NCI-H748 (cell line): ENCODE results near the gene RALGAPB.
A peak's percentile ranks its signal among the peaks of the same experiment; 100 is the strongest.
"Not testable (repeated sequence)": the region's sequence is repeated elsewhere in the genome, so short reads cannot be mapped to it uniquely, and the experiment has no call there.

ENCODE experiments used
- DNase-seq: peaks from one replicate; lab custom pipeline; 2025; ENCODE audit not compliant: unreplicated experiment; lab: John Stamatoyannopoulos, UW

The RALGAPB gene

DNA sequence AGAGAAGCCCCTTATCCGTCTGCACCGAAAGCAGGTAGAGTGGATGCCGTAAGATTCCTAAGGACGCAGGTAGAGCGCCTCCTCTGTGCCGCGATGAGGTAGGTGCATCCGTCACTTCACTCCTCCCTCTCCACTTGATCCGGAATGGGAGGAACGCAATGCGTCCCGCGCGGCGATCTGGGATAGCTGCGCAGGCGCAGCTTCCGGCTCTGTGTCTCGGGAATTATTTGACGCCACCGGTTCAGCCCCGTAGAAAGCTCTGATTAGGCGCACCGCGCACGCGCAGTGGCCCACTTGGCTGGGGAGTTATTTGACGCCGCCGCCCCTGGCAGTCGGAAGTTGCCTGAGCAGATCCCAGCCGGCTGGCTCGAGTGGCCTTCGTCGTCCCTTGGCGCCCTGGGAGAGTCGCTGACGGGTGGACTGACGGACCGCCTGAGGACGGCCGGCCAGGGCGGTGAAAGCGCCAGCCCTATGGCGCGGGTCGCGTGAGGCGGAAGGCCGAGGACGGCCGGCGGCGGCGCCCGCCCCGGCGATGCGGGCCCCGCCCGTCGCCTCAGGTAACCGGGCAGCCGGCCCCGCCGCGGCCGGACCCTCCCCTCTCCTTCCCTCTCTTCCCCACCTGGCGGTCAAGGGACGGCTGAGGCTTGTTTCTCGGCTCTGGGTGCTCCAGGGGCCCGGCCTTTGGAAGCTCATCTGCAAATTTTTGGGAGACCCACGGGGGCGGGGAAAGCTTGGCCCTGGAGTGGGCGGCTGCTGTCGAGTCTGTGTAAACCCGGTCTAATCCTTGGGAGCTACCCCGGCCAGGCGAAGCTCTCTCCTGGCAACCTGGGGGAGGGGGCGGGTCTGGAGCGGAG, at the start of gene RALGAPB:
Gene RALGAPB, plus strand, starts transcription at position 331 of the 854 bp plus-strand sequence. CDS start 15,590 bp downstream, outside the sequence.
- DNase-seq, result peak; percentile 99

DNA sequence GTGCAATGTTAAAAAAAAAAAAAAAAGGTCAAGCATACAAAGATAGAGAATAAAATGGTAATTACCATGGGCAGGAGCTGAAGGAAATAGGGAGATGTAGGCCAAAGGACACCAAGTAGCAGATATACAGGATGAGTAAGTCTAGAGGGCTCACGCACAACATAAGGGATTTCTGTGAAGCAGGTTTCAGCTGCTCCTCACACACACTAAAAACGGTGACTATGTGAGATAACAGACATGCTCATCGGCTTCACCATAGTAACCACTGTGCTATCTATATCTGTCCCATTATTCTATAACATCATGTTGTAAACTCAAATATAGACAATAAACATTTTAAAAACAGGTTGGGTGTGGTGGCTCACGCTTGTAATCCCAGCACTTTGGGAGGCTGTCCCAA, 49.1 kb upstream of the RALGAPB start:
- no peak for DNase-seq

DNA sequence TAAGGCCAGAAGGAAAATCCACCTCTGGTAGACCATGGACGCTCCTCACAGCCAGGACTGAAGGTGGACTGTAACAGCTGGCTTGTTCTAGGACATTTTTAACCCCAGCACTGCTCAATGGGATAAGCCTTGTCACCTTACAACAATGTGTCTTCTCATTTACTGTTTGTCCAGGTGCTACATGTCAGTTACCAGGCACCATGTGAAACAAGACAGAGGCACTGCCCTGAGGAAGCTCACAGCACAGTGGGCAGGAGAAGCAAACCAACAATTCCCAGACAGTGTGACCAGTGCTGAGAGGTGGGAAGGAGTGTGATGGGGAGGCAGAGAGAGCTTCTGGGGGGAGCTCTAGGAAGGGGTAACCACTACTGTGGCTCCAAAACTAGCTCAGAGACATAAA, 48.2 kb upstream of the RALGAPB start:
- DNase-seq, result no peak

DNA sequence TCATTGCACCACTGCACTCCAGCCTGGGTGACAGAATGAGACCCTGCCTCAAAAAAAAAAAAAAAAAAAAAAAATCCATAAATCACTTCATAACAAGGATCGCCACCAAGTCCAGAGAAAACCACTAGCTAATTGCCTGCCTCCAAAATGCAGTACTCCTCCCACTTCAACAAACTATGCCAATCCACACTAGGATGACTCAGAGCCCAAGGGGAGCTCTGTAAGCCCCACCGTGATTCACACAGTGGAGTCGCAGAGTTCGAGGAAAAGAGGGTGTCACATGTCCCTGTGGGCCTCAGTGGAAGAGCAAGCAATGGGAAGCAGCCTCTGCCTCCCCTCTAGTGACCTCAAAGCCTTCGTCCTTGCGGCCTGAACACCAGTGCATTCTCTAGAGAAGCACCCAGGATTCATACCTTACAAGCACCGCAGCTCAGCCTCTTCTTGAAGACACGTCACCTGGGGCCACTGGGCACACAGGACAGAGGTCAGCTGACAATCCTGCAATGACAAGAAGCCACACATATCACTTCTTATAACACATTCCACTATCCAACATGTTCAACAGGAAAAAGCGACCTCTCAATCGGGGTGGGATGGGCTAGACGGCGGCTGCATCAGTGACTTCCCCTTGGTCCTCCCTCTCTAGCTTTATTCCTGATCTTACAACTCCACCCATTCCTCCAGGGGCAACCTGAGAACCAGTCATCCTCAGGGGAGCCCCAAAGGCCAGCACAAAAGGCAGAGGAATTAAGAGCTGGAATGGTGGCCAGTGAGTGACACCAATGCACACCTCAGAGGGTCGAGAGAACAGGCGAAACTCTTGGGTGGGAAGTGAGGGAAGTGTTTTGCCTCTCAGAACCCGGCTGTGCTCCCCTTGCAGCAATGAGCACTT, 46.4 kb upstream of the RALGAPB start:
- DNase-seq, result no peak

DNA sequence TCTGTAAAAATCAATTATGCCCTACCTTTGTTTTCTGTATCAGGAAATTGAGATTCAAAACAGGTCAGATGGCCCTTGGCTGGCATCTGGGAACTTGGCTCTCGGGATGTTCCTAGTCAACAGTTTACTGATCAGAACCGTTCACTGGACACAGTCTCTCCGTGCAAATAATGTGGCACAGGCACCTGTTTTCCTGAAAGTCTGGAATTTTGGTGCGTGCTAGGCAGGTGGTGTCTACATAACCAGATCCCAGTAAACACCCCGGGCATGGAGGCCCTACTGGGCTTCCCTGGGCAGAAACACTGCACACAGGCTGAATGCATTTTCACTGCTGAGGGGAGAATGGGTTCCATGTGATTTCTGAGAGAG, 45.0 kb upstream of the RALGAPB start:
- no peak for DNase-seq

DNA sequence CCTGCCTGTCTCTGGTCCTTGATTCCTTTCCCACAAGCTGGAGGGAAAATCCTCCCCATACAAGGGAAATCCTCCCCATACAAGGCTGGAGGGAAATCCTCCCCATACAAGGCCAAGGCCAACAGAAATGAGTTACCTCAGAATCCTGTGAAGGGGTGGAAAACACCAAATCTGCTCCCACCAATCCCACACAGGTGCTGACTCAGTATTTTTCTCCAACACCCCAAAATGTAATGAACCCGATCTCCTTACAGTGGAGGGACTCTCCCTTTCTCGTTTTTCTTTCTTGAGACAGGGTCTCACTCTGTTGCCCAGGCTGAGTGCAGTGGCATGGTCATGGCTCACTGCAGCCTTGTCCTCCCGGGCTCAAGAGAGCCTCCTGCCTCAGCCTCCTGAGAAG, 43.8 kb upstream of the RALGAPB start:
- no peak for DNase-seq

DNA sequence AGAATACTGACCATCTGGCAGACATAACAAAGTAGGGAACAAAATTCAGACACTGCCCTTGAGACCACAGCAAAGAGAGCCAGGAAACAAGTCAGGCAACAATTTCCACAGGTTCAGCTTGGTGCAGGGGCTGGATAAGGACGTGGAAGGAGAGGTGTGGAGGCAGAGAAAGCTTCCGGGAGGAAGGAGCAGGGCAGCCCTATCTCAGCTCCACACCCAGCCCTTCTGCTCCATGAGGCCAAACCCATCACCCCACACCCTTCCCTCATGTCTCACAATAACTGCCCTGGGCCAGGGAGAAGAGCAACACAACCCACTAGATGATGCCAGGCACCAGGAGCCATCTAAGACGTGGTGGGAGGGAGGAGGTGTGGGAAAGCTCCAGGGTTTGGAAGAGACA, 43.3 kb upstream of the RALGAPB start:
- DNase-seq, result no peak

DNA sequence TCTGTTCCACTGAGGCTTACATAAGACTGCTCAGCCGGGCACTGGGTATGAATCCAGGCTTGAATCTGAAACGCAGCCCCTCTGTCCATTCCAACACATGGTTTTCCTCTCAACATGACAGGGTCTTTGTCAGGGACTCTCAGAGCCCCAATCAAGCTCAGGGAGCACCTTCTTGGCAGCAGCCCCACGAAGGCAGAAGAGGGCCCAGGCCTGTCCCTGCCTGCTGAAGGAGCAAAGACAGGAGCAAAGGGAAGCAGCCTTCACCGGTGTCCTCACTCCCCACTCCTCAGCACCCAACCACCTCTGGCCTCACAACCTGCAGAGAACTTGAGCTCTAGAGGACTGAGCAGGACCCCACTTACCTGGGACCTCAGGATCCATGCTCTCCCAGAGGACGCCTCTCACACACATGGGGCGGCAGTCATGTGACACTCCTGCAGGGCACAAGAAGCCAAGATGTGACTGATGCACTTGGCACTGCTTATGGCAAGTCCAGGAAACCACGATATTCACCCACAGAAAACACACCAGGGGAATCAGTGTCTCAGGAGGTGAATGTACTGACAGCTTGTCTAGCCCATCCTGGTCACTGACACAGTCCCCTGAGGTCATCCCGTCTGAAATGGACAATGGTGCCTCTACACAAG, 41.8 kb upstream of the RALGAPB start:
- DNase-seq, result no peak

DNA sequence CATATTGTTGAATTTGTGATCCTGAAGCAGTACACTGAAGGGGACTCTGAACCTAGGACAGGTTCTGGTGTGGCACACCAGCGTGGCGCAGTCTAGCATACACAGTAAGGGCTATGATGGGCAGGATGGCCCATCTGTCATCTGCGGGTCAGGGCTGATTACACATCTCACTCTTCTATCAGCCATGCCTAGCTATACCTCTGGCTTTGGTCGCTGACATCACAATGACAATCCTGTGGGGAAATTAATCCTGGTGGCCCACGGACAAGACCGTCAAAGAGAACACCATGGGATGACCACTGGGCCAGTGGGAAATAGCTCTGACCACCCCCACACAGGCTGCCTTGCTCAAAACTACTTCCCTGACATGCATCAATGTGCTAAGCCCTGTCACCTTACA, 40.4 kb upstream of the RALGAPB start:
- DNase-seq, result no peak

DNA sequence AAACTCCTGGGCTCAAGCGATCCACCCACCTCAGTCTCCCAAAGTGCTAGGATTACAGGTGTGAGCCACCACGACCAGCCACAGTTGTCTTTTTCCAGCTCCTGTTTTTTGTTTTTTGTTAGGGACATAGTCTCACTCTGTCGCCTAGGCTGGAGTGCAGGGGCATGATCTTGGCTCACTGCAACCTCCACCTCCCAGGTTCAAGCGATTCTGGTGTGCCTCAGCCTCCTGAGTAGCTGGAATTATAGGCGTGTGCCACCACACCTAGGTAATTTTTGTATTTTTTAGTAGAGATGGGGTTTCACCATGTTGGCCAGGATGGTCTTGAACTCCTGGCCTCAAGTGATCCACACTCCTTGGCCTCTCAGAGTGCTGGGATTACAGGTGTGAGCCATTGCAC, 39.8 kb upstream of the RALGAPB start:
- DNase-seq, result not testable (repeated sequence)

DNA sequence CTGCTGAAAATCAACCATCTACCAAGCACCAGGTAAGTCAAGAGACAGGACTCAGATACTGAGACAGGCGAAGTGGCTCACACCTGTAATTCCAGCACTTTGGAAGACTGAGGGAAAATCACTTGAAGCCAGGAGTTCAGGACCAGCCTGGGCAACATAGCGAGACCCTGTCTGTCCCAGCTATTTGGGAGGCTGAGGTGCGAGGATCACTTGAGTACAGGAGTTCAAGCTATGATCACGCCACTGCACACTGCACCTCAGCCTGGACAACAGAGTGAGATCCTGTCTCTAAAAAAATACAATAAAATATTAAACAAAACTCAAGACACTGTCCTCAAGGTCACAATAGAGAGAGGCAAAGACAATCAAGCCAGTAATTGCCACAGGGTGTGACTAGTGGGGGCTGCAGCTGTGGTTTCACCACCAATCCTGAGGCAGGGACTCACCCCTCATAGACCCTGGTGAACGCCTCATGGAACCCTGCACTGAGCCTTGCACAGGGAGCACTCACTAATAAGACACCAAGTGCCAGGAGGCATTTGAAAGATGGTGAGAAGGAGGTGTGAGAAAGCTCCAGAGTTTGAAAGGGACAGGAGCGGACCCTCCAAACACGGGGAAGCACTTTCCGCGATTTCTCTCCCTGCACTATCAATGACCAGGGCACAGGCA, 39.2 kb upstream of the RALGAPB start:
- DNase-seq, result no peak

DNA sequence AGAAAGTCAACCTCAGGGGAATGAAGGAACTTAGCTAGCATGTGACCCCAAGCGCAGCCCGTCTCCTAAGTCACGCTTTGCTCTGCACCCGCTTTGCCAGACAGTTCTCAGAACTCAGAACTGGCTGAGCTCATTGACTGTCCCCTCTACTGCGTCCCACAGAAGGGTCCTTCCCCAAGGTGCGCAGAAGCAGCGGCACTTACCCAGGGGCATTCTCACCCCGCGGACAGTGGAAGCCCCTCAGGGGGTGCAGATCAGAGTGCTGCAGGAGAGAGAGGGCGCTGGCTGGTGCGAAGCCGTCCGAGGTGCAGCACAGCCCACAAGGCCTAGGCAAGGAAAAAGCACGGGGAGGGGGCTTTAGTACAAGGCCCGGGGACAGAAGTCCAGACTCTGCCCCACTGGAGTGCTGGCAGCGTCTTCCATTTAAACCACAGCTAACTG, 38.3 kb upstream of the RALGAPB start:
- peak; percentile 42 for DNase-seq

DNA sequence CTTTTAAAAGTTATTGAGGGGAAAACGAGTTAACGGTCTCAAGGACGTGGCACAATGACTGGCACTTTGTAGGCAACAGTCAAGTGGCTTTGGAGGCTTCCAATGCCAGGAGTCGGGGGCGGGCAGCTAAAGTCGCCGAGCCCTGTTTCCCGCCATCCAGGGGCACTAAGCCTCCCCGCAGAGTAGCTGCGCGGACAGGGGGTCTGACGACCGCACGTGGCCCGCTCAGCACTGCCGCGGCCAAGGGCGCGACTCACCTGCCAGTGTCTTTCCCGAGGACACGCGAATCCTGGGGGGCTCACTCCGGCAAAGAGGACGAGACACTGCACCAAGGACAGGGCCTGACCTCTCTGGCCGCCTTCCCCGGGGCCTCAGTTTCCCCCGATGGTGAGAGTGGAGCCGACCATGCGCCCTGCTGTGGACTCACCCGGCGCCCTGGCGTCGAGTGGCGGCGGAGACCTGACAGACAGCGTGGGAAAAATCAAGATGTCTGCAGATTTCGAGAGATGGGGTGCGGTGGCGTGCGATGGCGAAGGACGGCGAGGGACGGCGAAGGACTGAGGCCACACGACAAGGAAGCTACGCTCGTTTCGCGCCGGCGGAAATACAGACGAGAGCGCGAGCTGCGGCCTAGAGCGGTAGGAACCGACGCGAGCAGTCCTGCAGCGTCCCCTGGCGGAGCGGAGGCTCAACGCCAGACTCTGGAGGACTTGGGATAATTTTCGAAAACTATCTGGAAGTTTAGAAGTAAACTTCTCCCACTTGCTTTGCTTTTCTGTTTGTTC, 37.7 kb upstream of the RALGAPB start, which contains the start of gene SNHG17:
Gene SNHG17, minus strand, starts transcription at position 559 of the 785 bp plus-strand sequence.
- DNase-seq, result peak; percentile 96

DNA sequence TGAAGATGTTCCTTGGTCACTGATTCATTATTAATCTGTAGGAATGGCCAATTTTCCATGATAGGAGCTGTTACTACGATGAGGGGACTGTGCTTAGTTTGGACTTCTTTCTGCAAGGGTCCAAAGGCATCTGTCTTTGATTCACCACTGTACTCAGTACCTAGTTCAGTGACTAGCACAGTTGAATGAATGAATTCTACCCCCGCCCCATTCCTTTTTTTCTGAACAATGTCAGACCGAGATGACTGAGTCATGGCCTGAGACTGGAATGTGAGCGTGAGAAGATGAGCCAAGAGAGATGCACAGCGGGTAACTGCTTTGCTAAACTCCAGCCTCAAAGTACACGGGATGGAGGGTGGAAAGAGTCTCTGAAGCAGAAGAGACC, 37.1 kb upstream of the RALGAPB start:
- DNase-seq, result no peak

DNA sequence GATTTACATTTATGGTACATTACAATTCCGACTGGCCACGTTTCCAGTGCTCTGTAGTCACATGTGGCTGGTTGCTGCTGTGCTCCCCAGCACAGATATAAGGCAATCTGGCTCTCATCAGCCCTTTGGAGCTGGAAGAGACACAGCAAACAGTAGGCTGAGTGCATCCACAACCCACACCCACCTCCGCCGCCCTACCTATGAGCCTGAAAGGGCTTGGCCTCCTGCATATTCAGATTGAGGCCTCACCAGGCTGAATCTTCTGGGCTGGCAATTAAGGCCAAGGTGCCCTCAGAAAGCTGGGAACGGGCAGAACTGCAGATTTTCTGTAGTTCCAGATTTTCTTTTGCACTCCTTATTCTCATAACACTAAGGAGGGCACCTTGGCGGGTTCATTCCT, 34.8 kb upstream of the RALGAPB start:
- DNase-seq, result no peak

DNA sequence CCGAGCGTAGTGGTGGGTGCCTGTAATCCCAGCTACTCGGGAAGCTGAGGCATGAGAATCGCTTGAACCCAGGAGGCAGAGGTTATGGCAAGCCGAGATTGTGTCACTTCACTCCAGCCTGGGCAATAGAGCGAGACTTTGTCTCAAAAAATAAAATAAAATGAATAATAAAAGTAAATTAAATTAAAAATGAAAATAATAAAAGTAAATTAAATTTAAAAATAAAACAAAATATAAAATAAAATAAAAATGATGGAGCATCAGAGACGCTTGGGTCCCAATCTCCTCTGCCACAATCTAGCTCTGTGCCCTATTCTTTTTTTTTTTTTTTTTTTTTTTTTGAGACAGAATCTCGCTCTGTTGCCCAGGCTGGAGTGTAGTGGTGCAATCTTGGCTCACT, 31.5 kb upstream of the RALGAPB start:
- DNase-seq, result not testable (repeated sequence)

DNA sequence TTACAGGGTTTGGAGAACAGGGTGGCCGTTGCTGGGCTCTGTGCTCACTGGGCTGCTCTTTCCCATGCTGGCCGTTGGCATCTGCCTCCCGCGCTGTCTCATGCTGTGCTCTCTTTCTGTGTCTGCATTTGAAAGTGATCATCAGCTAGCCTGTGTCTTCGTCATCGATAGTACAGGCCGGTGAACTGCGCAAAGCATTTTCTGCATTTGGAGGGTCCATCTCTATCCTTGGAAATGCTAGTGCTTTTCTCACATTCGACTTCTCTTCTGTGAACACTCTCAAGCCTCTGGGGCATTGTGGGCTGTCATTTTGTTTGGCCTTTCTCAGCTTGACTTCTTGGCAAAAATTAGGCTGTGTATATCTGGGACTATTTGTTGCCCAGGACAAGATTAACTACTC, 30.7 kb upstream of the RALGAPB start:
- DNase-seq, result no peak

DNA sequence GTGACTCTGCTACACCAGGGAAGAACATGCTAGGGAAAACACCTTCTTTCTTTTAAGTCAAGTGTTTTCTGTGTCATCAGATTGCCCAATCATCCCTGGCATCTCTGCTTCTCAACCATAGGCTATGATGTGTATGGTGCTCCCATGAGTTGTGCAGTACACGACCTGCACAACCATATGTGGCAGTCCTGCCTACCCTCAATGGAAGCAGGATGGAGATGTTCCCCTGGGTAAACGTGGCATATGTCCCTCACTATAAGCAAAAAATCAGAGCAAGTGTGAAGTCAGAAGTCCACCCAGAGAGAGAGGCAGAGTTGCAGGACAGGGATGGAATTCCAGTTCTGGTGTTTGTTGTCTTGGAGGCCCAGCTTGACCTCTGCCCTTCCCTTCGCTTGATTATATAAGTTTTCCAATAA, 27.3 kb upstream of the RALGAPB start:
- no peak for DNase-seq

DNA sequence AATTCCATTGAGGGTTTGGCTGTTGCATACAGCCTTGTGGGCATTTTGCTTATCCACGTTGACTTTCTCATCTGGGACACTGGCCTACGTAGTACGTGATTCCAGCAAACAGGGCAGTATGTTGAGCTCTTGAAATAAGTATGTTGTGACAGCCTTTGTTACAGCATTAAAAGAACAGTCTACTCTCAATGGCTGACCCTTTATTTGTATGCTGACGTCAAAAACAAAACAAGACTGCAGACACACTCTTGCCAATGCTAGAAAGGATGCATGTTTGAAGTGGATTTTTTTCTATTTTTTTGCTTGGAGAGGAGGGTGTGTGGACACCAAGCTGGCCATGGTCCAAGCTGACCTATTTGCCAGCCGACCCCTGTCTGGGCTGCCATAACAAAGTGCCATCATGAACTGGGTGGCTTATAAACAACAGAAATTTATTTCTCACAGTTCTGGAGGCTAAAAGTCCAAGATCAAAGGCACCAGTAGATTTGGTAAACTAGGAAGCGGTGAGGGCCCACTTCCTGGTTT, 26.7 kb upstream of the RALGAPB start:
- DNase-seq, result no peak
